HG02943 (cell line): ENCODE results near the gene PPP2R2D.
A peak's percentile ranks its signal among the peaks of the same experiment; 100 is the strongest.

Experiments
- ATAC-seq: cut with Tn5 transposase; IDR thresholded peaks from one replicate; pipeline ENCODE4 v1.9.1; 2021; ENCODE audit warnings: mild to moderate bottlenecking, low read depth, moderate library complexity; ENCODE audit not compliant: unreplicated experiment

PPP2R2D gene

DNA sequence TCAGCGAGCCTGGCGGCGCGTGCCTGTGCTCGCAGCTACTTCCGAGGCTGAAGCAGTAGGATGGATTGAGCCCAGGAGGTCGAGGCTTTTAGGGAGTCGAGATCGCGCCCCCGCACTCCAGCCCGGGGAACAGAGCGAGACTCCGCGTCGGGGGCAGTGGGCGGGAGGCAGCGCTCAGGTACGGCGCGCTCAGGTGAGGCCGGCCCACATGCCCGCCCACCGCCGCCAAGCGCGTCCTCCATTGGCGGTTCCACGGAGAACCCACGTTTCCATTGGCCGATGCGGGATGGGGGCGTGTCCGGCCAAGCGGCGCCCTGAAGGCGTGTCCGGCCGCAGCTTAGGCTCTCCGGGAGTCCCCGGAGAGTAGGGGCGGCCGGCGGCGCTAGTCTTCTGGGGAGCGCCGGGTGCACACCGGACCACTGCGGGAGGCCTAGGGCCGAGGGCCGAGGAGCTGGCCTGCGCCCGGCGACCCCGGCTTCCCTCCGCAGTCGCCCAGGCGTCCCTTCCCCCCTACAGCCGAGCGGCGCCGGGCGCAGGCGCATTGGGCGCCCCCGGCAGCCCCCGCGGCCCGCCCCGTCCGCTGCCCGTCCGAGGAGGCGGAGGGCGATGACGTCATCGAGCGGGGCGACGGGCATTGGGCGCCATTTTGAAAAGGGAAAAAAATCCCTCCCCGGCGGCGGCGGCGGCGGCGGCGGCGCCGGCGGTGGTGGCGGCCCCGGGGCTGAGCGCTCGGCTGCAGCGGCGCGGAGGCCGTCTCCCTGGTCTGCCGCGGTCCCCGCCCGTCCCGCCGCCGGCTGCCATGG is at the start of gene PPP2R2D:
Gene PPP2R2D (plus strand): TSS at position 659 of the 803 bp plus-strand sequence. CDS start 141 bp downstream, at position 800.
- ATAC-seq, result peak; percentile 85

DNA sequence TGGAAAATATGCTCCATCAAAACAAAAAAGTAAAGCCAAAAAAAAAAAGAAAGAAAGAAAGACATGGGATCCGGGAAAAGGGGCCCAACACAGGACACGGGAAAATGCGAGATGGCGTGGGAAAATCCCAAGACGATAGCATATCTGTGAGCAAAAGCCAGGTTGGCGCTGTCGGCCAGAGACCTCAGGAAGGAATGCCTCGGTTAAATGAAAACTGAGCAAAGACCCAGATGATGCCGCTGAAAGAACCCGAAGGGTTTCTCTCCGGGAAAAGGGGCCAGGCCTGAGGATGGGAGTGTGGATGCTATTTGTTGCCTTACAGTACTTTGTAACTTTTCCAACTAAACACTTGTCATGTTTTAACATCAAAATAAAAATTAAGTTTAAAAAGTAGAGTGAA is 49.5 kb upstream of the PPP2R2D start:
- no peak for ATAC-seq

GRCh38 chr10:131852176-131852822 is 48.5 kb upstream of the PPP2R2D start:
- ATAC-seq, result no peak

DNA sequence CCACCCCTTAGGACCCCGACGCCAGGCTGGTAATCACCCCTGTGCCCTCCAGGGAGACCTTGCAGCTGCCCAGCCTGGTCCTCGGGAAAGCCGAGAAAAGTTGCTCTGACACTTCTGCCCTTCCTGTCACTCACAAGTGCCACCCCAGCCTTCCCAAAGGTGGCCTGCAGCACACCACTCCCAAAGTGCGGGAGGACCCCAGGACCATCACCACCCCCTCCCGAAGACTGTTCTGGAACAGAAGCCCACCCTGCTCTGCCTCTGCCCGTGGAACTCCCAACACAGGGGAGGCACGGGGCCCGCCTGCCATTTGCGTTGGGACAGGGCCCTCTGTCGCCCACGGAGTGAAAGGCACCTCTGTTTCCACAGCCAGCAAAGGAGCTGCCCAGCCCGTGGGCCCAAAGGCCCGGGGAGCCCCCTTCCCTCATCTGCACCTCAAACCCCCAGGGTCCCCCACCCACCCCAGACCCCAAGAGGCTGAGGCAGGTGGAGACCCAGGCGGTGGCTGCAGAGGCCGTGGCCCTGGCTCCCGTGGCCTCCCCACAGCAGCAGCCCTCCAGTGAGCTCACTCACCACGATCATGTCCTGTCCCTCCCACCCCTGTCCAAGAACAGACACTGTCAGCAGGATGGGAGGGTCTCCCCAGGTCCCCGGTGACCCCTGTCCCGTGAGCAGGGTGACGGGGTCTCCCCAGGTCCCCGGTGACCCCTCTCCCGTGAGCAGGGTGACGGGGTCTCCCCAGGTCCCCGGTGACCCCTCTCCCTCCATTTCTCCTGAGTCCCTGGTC is 47.8 kb upstream of the PPP2R2D start:
- no peak for ATAC-seq

DNA sequence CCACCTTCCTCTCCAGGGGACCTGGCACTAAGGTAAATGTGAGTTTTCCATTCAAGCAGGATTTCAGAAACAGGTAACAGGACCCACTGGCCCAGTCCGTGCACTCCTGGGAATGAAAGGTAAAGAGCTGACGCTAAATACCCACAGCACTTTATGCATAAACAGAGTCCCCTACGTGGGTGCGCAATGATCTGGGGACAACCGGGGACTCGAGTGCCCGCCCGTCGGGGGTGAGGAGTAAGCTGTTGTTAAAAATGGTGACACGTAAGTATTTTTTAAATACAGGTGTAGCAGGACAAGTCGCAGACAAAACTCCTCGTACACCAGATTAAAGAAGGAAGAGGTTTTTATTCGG is 47.2 kb upstream of the PPP2R2D start:
- no peak for ATAC-seq

GRCh38 chr10:131854579-131855335 is 46.1 kb upstream of the PPP2R2D start:
- ATAC-seq, result no peak

- no peak for ATAC-seq
Observed at GRCh38 chr10:131855461-131856401, 45.1 kb upstream of the PPP2R2D start.

GRCh38 chr10:131856441-131857094 is 44.2 kb upstream of the PPP2R2D start:
- no peak for ATAC-seq

- no peak for ATAC-seq
Observed at GRCh38 chr10:131857156-131858117, 43.4 kb upstream of the PPP2R2D start.

DNA sequence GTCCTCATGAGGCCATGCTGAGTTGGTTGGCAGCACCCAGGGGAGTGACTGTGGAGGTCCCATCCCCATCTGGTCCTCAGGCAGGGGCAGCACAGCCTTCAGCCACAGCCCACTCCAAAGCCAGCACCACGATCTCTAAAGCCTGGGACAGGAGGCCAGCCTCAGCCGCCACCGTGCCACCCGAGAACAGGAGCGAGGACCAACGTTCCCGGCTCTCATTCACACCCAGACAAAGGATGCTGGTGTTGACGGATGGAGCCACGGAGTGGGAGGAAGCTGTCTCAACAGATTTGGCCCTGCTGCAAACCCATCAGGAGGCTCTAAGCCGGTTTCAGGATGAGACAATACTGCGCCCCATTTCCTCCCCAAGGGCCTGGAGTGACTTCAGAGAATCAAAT is 42.7 kb upstream of the PPP2R2D start:
- no peak for ATAC-seq

- ATAC-seq, result no peak
Observed at GRCh38 chr10:131858583-131859340, 42.0 kb upstream of the PPP2R2D start.

GRCh38 chr10:131859341-131860020 is 41.3 kb upstream of the PPP2R2D start:
- no peak for ATAC-seq

GRCh38 chr10:131860311-131860710 is 40.5 kb upstream of the PPP2R2D start:
- no peak for ATAC-seq

GRCh38 chr10:131860806-131861440 is 39.9 kb upstream of the PPP2R2D start:
- ATAC-seq, result no peak

DNA sequence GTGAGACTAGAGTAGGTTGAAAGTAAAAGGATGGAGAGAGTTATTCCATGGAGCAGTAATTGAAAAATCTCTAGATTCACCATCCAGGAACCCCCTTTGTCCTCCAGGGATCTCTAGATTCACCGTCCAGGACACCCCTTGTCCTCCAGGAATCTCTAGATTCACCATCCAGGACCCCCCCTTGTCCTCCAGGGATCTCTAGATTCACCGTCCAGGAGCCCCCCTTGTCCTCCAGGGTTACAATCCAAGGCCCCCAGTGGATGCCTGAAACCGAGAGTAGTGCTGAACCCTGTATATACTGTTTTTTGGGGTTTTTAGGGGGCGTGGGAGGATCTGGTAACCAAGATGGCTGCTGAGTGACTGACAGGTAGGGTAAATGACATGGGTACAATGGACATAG is 38.3 kb upstream of the PPP2R2D start:
- no peak for ATAC-seq
